ENCODE data around the gene ABCA4.

DNA sequence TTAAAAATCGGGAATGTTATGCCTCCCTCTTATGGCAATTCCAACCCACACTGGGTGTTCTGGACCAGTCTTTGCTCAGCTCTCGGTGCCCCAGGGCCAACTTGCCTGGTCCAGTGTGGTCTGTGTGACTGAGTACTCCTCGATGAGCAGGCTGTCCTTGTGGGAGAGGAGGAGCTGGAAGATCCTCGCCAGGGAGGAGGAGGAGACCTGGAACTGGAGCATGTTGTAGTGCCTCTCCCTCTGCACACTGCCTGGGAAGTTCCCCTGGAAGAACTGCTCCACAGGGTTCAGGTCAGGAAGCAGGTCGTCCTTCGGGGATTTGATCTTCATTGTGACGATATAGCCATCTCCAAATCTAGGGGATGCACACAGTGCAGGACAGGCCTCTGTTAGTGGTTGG lies 123.2 kb downstream of the ABCA4 start:
- no peak for TF ChIP-seq EZH2 (IDR thresholded peaks at IDR 0.05; ENCODE audit: insufficient read depth, poor library complexity, severe bottlenecking)
- no peak for TF ChIP-seq EZH2phosphoT487 (IDR thresholded peaks at IDR 0.05; ENCODE audit: insufficient read depth, low read depth)
